Sciatic nerve (tissue), 2 donors: ENCODE results near the gene SYT11. TPM values are rescaled to one million over a fixed set of nuclear protein-coding genes. Genes with fewer than 3 reads are reported as not detected.
"Not testable (repeated sequence)": the region's sequence is repeated elsewhere in the genome, so short reads cannot be mapped to it uniquely, and the experiment has no call there.

Experiments
- ATAC-seq: fragments of 200-7000 bp; cut with Tn5 transposase; one replicate; pipeline ENCODE4 v1.9.1; 2020; ENCODE audit warnings: mild to moderate bottlenecking, moderate library complexity
- DNase-seq: peaks from one replicate; pipeline ENCODE4 v3.0.0-alpha.2; 2020; ENCODE audit warnings: low spot score
- intact Hi-C: fragments of 100-400 bp; cut with DNase I; formaldehyde crosslinking; loops from one replicate; pipeline ENCODE4 v1.14.2; 2022
- total RNA-seq: library from RNA; stranded (reverse); fragmentation: NEBNext Ultra II Directional; extraction: Animal tissue kit (Norgen Biotek cat#: 25700); gene quantifications from one replicate; pipeline ENCODE4 v1.2.1, GENCODE V29; 2021
- donor health status: DM: no; HTN: no; CAD: no.
- donor health status: DM: no; HTN: no; CAD: no.

The SYT11 gene
- 45.0 TPM for total RNA-seq

- ATAC-seq, result peak; percentile 94
- DNase-seq, result peak; percentile 98
- intact Hi-C loops, result no loop called here
These were observed at the start of gene SYT11 for GRCh38 chr1:155859234-155859829. Gene SYT11, plus strand, starts transcription at chr1:155859567. Its CDS starts 195 bp downstream, at chr1:155859762.

DNA sequence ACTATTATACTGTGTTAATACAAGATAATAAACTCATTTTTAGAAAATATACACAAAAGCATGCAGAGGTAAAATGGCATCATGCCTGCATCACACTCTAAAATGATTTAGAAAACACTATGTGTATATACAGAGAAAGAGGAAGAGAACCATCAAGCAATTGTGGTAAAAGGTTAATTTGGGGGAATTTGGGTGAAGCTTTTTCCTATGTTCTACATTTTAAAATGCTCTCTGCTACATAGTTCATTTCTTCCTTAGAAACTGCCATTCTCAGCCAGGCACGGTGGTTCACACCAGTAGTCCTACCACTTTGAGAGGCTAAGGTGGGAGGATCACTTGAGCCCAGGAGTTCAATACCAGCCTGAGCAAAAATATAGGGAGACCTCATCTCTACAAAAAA lies 46.5 kb upstream of the SYT11 start:
- intact Hi-C loops, result no loop called here
- no peak for DNase-seq
- ATAC-seq, result no peak

DNA sequence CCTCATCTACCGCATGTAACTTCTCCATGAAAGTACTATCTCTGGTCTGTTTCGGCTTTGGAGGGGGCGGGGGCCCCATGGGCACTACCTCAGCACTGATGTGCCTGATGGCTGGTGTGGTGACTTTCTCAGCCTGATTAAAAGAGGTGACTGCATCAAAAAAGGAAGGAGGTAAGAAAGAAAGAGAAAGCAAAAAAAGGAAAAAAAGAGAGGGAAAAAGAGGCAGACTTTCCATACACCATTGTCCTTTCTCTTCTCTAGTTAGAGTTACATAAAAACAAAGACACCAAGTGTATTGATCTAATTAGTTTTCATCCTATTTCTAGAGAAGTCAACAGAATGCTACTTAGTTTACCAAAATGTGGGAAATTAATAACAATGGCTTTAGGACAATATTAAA lies 45.7 kb upstream of the SYT11 start:
- intact Hi-C loops, result no loop called here
- ATAC-seq (no peak), DNase-seq (no peak)

- DNase-seq (no peak), ATAC-seq (no peak)
- intact Hi-C loops, result no loop called here
These were observed 43.0 kb upstream of the SYT11 start for GRCh38 chr1:155816351-155816750.

DNA sequence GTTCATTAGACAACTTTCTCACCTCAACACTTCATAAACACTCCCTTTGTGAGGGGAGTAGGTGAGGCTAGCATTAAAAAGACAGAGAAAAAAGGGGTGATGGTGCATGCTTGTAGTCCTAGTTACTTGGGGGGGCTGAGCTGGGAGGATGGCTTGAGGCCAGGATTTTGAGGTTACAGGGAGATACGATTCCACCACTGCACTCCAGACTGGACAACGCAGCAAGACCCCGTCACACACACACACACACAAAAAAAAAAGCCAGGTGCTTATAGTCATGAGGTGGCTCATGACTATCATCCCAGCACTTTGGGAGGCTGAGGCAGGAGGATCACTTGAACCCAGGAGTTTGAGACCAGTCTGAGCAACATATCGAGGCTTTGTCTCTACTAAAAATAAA lies 31.9 kb upstream of the SYT11 start:
- DNase-seq (no peak), ATAC-seq (no peak)
- intact Hi-C loops, result no loop called here

GRCh38 chr1:155831279-155831976 lies 27.9 kb upstream of the SYT11 start:
- ATAC-seq (no peak), DNase-seq (no peak)
- intact Hi-C loops, result no loop called here

- intact Hi-C loops, result no loop called here
- DNase-seq (no peak), ATAC-seq (no peak)
These were observed 25.6 kb upstream of the SYT11 start for GRCh38 chr1:155833665-155834295.

DNA sequence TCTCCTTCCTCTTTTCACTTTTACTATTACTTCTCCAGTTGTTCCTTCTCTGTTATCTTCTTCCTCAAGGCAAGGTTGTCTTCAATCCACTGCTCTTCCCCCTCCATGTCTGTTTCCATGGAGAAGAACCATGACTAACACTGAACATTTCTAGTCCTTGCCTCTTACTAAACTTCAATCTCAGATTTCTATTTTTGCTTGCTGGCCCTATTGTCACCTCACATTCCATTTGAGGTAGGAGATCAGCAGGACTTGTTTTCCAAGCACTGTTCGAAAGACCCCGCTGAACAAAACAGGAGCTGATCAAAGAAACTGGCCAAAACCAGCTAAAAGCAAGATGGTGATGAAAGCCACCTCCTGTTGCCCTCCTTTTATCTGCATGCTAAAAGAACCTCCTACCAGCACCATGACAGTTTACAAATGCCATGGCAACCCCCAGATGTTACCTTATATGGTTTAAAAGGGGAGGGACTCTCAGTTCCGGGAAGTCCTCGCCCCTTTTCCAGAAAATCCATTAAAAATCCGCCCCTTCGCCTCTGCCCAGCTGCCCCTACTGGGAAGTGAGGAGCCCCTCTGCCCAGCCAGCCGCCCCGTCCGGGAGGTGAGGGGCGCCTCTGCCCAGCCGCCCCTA lies 25.0 kb upstream of the SYT11 start:
- intact Hi-C loops, result no loop called here
- no peak for DNase-seq
- no peak for ATAC-seq

DNA sequence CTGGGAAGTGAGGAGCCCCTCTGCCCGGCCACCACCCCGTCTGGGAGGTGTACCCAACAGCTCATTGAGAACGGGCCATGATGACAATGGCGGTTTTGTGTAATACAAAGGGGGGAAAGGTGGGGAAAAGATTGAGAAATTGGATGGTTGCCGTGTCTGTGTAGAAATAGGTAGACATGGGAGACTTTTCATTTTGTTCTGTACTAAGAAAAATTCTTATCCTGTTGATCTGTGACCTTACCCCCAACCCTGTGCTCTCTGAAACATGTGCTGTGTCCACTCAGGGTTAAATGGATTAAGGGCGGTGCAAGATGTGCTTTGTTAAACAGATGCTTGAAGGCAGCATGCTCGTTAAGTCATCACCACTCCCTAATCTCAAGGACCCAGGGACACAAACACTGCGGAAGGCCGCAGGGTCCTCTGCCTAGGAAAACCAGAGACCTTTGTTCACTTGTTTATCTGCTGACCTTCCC lies 24.4 kb upstream of the SYT11 start:
- ATAC-seq, intact Hi-C loops, DNase-seq: not testable (repeated sequence)

DNA sequence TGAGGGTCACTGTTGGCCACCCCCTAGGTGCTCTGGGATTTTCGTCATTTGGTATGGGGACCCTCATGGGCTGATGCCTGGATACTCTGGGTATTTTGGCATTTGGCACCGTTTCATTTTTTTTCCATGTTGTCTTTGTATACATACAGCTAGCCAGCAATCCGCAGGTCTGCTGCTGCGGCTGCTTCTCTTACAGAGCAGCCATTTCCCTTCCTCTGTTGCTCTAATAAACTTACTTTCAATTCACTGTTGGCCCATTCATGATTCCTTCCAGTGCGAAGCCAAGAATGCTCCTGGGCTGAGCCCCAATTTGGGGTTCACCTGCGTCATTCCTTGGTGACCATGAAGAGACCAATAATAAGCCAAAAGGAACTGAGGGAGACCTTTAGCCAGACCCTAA lies 23.8 kb upstream of the SYT11 start:
- intact Hi-C loops, result no loop called here
- DNase-seq, result no peak
- no peak for ATAC-seq

DNA sequence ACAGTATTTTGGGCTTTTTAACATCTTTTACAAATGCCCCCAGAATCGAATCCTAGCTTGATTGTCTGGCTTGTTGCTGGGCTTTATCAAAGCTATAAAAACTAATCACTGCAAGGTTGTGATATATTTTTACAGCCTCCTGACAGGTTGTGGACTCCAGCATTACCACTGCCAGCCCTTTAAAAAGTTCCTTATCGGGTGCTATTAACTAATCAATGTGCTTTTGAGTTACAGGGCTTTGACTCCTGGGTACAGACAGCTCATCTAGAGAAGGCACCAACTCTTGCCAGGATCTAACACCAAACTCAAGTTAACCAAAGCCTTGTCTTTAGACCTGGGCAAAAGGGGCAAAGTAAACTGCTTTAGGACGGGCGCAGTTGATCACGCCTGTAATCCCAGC lies 19.0 kb upstream of the SYT11 start:
- DNase-seq (no peak), ATAC-seq (no peak)
- intact Hi-C loops, result no loop called here

GRCh38 chr1:155844860-155845421 lies 14.4 kb upstream of the SYT11 start:
- DNase-seq, result no peak
- intact Hi-C loops, result no loop called here

GRCh38 chr1:155847823-155848529 lies 11.4 kb upstream of the SYT11 start:
- intact Hi-C loops, result no loop called here
- ATAC-seq (no peak), DNase-seq (no peak)

More at GRCh38 chr1:155844860-155845421, 14.4 kb upstream of the SYT11 start:
- ATAC-seq, result no peak

- no peak for ATAC-seq
- intact Hi-C loops, result no loop called here
- no peak for DNase-seq
These were observed 9.0 kb upstream of the SYT11 start for GRCh38 chr1:155850345-155850744.

- intact Hi-C loops, result no loop called here
- ATAC-seq, result no peak
- DNase-seq, result no peak
These were observed 3.0 kb upstream of the SYT11 start for GRCh38 chr1:155856257-155856974.

DNA sequence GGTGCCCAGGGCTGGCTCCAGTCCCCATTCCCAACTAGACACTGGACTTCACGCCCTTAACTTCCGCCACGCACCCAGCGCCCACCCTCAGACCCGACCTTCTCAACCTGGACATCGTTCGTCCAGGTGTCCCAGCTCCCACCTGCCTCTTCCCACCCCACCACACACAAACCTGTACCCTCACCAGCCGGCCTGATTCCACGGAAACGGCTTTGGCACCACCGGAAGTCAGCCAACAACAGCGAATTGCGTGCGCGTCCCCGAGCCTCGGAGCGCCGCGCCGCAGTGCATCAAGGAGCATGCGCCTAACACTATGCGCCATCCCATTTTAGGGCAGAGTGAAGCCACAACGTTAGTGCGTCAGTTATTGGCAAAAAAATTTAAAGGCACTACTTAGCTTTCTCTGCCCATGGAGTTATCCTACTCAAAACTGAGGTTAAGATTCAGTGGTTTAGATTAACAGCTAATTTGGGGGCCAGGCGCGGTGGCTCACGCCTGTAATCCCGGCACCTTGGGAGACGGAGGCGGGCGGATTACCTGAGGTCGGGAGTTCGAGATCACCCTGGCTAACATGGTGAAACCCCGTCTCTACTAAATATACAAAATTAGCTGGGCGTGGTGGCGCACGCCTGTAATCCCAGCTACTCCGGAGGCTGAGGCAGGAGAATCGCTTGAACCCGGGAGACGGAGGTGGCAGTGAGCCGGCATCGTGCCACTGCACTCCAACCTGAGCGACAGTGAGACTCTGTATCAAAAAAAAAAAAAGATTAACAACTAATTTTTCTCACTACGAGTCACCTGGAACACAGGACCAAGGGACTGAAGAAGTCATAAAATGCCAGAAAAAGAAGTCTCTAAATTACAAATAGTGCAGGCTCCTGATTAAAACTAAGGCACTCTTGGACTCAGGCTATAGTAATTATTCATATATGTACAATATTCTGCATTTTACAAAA lies 2.1 kb upstream of the SYT11 start, which contains the start of gene GON4L:
TSS of gene GON4L (minus strand) at position 240 of the 956 bp plus-strand sequence. CDS start 3,434 bp downstream, outside the sequence.
- intact Hi-C loops, result no loop called here
- peak; percentile 82 for ATAC-seq
- DNase-seq, result peak; percentile 91

DNA sequence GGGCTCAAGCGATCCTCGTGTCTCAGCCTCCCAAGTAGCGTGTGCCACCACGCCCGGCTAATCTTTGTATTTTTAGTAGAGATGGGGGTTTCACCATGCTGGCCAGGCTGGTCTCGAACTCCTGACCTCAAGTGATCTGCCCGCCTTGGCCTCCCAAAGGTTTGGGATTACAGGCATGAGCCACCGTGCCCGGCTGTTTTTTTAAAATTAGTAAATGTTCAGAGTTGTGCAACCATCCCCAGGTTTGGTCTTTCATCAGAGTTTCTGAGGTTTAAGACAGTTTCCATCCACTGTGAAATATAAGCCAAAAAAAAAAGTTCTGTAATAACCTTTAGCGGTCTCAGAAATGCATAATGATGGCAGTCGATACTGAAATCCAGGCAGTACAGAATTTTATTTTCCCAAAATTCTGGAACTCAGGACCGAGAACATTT lies 550 bp upstream of the SYT11 start:
- ATAC-seq (peak; percentile 1), DNase-seq (no peak)
- intact Hi-C loops, result no loop called here
